GM18858 (cell line): ENCODE results near the gene GDF7.

Source experiments
- ATAC-seq: cut with Tn5 transposase; IDR thresholded peaks from one replicate; pipeline ENCODE4 v1.9.1; 2021; ENCODE audit not compliant: unreplicated experiment

GDF7 gene

DNA sequence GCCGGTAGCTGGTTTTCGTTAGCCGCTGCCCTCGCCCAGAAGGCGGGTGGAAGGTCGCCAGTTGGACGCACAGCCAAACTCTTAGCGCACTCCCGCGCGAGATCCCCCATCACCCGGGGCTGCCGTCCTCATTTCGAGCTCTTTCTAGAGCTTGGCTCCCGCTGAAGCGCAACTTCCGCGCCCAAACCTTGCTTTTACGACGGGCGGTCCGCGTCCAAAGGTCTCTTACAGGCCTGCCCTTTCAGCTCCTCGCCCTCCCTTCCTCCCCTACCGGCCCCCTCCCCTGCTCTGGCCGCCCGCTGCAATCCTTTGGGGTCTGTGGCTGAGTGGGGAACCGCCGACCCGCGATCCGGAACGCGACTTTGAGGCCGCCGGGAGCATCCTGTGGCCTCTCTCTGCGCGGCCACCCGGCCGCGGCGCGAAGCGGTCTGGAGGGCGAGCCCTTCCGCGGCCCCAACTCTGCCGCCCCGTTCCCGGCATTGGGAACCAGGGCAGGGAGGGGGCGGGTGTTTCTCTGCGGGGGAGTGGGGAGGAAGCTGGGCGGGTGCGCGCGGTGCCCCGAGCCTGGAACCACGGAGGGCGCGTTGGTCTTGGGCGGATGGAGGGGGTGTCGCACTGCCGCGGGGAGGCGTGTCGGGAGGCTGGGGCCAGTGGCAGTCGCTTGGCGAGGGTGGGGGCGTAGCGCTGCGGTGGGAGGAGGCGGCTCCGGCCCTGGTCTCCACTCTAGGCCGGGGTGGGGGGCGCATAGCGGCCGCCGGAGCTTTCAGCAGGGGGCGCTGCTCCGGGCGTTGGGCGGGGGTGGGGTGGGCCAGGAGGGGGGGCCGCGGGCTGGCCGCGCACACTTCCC, at the start of gene GDF7:
Gene GDF7 (plus strand): TSS at position 841 of the 847 bp plus-strand sequence. CDS start 96 bp downstream, outside the sequence.
- ATAC-seq: no peak

DNA sequence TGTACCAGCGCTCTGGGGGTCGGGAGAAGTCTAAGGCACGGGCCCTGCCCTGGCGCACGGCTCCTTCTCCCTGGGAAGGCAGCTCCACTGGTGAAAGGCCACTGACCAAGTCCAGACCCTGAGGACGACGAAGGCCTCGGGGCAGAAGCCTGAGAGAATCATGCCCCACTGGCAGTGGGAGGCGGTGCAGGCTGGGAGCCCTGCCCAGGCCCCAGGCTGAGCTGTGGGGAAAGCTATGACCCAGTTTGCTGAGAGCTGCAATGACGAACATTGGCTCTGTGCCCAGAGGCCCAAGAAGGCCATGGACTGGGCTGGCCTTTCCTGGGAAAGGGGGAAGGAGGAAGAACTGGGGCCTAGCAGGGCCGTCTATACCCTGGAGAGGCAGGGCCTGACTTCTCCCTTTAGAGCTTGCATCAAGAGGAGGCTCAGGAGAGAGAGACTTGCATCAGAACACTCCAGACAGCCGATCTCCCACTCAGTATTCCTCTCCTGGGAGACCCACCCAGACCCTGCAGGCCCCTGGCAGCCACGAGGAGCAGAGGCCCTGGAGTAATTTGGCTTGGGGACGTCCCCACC, 49.0 kb upstream of the GDF7 start:
- ATAC-seq: no peak

DNA sequence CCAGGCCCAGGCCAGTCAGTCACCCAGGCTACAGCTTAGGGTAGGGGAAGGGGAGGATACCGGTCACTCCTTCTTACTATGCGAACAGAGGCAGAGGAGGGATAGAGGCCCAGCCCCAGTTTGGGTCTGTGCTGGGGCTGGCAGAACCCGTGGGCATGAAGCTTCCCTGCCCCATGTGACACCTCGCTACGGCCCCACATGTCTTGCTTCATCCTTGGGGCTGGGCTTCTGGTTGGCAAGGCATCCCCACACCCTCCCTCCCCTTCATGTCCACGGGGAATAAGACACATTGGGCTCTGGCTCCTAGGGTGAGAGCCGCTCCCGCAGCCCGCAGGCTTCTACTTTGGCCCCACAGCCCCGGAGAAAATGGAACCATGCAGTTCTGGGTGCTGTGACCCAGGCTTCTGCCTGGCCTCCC, 48.5 kb upstream of the GDF7 start:
- ATAC-seq: no peak

DNA sequence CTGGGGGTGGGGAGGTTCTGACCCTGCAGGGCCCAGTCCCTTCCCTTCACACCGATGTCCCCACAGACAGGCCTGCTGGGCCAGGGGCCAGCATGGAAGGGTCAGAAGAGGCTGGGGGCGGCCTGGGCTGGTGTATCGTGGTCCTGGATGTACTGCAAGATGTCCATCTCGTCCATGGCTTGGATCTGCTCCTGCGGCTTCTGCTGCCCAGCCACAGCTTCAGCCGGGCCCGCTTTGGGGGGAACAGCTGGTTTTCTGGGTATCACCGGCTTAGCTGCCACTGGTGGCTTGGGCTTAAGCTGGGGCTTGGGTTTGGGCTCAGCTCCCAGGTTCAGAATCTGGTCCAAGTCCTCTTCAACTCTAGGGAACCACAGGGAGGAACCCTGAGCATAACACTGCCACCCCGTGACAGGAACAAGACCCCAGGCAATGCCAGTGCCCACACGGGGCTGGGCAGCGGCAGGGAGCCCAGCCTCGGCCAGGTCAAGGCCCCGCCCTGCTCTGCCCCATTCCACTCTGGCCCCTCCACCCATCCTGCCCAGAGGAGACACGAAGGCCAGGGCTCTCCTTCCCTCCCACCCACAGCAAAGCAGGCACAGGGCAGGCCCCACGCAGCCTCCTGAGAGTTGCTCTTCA, 47.9 kb upstream of the GDF7 start:
- no peak for ATAC-seq

DNA sequence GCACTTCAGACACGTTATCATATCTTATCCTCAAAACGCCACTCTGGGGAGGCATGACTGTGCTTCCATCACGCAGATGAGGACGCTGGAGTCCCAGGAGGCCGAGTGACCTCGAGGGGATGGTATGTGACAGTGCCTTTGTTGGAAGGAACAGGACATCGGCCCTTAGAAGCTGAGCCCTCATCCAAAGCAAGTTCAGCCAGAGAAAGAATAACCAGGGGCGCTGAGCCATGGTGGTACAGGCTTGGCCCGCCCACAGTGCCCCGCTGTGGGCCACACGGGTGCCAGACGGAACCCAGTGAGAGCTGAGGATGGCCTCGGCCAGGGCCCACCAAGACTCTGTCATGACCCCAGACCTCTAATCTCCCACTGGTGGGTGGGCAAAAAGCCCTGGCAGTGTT, 47.3 kb upstream of the GDF7 start:
- ATAC-seq: no peak

DNA sequence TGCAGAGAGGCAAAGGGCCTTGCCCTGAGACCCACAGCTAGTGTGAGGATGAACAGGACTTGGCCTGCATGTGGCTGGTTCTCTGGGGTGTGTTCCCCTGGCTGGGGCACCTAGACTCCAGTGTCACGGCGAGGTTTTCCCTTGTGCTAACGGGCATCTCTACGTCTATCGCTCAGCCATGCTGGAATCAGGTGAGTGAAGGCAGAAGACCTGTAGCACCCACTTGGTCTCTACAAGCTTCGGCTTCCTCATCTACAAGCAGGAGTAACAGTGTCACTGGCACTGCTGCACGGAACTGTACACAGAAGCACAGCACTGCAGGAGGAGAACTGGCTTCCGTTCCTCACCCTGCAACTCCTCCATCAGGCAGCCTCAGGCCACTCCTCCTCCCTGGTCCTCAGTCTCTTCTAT, 46.7 kb upstream of the GDF7 start:
- no peak for ATAC-seq

DNA sequence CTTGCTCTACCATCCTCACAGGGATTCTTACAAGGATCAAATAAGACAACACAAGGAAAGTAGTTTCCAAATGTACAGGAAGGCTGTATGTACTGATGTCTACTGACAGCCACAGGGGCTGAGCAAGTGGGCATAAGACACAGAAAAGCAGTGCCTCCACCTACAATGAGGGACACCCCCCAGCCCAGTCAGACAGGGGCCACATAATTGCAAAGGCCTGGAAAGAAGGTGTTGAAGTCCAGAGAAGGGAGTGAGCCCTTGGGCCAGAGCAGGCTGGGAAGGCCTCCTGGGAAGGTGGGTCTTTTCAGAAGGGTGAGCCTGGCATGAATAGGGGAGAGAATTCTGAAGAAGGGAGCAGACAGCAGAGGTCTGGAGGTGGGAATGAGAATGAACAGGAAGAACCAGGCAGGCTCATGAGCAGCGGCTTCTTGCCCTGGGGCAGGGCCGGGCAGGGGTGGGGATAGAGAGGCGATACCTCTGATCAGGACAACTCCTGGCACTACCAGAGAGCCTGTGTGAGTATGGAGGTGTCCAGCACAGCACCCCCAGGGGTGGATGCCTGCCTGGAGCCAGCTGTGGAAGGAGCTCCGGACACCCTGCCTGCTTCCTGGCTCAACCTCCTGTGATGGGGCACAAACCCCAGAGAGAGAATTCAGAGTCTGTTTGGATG, 46.1 kb upstream of the GDF7 start:
- no peak for ATAC-seq

DNA sequence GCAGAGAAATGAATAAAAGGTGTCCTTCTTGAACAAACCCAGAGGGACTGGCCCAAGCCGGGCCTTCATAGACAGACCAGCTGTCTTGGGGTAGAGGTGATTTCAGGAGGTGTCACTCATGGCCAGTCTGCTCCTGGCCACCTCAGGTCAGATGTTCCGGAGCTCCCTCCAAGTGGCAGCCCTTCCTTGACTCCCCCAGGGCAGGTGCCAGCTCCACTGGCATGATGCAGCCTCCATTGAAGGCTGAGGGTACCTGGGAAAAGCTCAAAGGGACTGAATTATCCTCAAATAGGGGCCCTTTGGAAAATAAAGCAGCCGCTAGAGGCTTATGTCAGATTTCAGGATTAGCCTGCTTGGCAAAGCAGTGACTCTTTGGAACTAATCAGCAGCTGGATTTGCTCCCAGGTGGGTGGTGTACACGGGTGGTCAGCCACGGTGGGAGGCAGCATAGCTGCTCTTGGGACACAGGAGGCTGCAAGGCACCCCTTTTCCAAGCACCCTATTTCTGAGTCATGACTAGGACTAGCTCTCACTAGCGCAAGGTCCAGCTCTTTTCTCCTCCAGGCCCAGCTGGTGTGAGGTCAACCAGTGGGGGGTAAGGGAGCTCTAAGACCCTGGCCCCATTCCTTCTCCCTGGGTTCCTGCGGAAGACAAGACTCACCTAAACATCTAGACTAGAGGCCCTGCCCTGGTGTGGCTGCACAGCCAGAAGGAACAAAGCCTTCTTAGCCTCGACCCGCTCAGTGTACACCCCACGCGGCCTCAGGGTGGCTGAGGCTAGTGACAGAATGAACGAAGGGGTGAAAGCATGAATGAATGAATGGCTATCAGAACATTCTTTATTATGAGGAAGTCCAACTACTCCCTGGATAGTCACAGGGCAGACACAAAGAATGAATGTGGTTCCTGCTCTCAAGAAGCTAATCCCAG, 45.3 kb upstream of the GDF7 start:
- ATAC-seq: no peak

DNA sequence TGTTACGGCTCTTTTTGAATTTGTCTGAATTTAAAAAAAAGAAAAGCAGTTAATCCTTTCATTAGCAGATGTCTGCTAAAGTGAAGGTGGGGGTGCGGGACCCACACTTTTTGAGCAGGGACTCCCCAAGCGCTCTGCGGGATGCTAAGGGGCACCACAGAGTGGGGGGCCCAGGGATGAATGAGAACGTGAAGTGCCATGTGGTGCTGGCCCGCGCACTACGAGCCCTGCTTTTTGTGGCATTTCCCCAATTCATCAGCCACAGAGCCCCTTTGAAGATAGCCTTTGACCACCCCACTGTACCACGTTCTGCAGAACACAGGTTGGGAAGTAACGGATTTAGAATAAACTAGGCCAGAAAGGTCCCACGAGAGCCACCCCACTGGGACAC, 44.7 kb upstream of the GDF7 start:
- no peak for ATAC-seq

DNA sequence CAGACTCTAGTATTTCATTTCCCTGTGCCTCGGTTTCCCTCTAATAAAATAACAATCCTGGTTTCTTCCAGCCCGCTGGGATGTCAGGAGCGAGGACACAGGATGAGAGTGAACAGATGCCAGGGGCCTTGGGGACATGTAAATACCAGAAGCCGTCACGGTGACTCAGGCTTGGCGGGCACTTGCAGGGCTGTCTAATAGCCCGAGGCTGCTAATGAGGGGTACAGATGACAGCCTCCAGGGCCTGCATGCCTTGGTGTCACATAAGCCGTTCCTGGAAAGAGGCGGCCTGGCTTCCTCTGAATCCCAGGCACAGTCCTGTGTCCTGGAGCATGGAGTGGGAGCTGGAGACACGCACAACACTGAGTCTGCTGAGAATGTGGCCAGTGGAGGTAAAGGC, 44.2 kb upstream of the GDF7 start:
- ATAC-seq: no peak

DNA sequence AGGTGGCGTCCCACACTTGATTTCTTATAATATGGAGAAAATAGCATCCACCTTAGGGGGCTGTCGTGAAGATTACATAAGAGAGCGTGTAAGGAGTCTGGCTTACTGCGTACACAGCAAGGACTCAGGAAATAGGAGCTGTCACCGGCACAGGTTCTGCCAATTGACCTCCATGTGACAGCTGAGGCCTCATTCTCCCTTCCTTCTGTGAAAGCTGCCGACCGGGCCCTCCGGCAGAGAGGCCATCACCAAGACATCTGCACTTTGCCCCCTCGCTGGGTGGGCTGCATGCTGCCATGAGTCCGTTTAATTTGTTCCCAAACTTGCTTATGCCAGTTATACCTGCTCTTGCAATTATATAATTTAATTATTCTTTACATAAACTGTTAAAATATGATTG, 43.7 kb upstream of the GDF7 start:
- no peak for ATAC-seq

DNA sequence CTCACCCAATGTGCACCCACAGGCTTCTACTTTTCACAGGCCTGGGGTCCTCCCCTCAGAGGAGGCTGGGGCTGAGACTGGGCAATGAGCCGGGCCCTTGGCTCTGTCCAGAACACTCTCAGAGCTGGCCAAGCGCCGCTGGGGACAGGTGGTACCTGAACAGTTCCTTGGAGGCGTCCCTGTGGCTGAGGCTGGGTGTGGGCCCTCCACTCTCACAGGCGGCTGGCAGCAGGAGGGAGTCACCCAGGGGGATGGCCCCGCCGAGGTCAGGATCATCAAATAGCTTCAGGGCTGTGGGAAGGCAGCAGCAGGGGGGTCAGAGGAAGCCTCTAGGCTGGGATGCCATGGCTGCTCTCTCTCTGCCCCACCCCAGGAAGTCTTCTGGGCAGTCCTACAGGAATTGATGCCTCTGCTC, 43.2 kb upstream of the GDF7 start:
- ATAC-seq: no peak

DNA sequence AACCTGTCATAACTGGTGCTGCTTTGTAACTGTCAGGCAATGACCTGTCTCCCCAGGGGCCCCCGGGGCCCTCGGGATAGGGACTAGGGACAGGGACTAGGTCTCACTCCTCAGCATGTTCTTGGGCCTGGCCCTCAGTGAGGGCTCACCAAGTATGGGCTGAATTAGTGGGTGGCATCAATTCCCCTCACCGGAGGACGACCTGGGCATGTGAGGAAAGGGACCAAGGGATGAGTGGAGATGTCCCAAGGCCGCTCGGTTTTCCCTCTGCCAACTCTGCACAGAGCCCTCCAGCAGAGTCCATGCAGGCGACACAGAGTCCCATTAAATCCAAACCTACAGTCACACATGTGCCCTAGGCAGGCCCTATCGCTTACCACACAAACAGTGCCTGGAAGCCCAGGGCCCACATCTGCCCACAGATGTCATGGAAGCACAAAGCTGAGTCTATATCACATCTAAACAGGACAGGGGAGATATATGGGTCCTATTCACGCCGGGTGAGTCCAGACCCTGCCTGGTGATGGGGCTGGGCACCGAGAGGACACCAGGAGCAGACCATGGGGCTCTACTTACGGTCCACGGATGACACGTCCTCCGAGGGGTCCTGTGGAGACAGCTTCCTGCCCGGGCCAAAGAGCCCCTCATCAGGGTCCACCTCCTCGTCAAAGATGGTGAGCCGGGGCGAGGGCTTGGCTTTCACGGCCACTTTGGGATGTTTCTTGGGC, 42.6 kb upstream of the GDF7 start:
- no peak for ATAC-seq

DNA sequence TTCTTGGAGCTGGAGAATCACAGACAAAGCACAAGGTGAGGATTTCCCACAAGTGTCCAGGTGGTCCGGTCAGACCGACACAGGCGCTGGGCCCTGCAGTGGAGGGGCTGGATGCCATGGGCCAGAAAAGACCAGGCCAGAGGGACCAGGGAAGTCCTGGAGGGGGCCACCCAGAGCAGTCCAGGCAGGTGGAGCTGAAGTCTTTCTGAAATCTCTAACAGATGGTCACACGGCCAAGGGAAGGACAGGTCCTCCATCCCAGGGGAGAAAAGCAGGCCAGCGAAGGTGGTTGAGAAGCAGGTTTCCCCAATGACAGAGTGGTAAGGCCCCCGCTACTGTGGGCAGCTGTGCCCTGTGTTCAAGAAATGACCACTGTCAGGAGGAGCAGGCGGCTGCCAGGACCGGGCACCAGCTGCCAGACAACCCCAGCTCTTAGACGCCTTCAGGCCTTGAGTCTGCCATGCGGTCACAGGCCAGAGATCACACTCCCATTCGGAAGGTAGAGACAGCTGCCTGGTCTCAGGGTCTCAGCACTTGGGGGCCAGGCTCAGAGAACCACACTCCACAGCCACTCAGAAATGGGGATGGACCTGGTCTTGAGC, 42.0 kb upstream of the GDF7 start:
- no peak for ATAC-seq

DNA sequence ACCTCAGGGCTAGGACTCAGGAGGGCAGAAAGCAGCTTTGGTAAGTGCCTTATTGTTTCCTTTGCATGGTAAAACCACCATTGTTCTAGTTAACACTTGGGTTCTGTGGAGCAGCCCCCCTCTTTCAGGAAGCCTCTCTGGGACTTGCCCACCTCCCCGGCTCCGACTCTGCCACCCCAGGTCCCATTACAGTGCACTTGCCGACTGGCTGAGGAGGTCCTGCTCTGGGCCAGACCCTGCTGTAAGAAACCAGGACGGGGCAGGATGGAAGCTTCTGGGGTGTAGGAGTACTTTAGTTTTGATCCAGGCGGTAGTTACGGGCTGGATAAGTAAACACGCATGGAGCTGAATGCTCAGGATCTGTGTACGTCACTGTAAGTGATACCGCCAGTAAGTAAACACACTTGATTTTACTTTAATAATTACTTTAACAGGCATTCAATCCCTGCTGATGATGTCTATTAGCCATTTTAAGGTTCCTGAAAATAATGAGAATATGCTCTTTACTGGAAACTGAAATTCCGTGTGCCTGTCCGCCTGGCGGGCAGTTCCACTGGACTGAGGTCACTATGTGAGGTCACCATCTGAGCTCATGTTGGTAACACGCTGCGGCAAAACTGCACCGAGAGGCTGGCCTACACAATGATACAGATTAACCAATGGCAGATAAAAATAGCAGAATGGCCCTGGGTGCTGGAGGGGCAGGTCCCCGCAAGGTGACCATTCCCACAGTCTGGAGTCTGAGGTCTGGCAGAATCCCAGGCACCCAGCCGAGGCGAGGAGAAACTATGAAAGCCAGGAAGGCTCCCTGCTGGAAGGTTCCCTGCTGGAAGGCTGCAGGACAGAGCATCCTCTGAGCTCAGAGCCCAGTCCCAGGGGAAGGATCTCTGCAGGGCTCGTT, 41.2 kb upstream of the GDF7 start:
- ATAC-seq: no peak

DNA sequence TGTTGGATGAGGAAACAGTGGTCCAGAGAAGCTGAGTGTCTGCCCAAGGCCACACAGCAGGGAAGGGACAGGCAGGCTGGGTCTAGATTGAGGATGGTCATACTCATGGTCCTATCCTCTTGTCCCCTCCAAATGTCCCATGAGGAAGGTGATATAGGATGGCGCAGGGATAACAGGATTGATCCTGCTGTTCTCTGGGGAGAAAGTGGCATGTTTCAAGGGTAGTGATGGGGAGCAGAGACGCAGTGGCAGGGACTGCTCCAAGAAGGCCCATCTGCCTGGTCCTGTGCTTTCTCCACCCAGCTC, 40.6 kb upstream of the GDF7 start:
- ATAC-seq: no peak

DNA sequence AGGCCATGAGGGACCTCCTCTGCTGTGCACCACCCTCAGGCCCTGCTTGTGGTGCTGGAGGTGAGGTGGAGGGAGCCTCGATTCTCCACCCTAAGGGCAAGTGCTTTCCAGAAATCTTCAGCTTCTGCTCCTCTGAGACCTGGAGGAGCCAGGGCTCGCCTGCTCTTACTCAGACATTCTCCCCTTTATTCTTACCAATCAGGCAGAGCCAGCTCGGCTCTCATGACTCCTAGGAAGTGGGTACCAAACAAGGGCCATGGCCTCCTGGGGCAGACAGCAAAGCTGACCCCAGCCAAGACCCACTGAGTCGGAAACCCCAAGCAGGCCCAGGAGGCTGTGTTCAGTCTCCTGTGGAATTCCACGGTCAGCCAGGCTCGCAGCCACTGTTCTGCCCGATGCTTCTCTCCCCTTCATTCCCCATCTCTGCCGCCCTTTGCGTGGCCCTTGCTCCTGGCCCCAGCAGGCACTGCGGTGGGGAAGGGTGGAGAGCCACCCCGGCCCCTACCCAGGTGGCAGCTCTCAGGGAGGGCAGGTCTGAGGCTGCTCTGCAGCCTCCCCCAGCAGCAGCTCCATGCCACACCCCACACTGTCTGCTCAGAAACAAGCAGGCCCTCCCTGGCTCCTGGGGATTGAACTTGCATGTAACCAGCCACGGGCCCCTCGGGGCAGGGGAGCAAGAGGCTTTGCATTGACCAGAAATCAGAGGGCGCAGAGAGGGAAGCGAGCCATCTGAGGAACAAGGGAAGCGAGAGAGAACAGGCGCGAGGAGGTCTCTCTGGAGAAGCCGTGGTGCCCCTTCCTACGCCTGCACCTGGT, 40.0 kb upstream of the GDF7 start:
- no peak for ATAC-seq
